OCI-LY1 (cell line): ENCODE data around the gene CDC42EP4.

Experiments
- H2AFZ ChIP-seq: fragments of 200-600 bp; sonication (generic), shearing (Covaris generic); 2 replicates; pipeline ENCODE4 v1.6.0; 2014; ENCODE audit warnings: antibody characterized with exemption, mild to moderate bottlenecking, low read length
- H3F3A ChIP-seq: fragments of 200-600 bp; sonication (generic), shearing (Covaris generic); 2 replicates; pipeline ENCODE4 v1.6.0; 2014; ENCODE audit warnings: mild to moderate bottlenecking, antibody characterized with exemption, low read length, moderate library complexity; ENCODE audit not compliant: insufficient read depth
- H3K27ac ChIP-seq: fragments of 200-600 bp; sonication (generic); 2 replicates; pipeline ENCODE4 v1.5.1; 2014; ENCODE audit warnings: low read length, mixed run types, mild to moderate bottlenecking, low read depth; ENCODE audit not compliant: poor library complexity, severe bottlenecking
- H3K27me3 ChIP-seq: fragments of 200-600 bp; sonication (generic); 2 replicates; pipeline ENCODE4 v1.6.0; 2014; ENCODE audit warnings: antibody characterized with exemption, mild to moderate bottlenecking, low read length, moderate library complexity; ENCODE audit not compliant: insufficient read depth
- H3K36me3 ChIP-seq: fragments of 200-600 bp; sonication (generic); 2 replicates; pipeline ENCODE4 v1.6.1; 2014; ENCODE audit warnings: mild to moderate bottlenecking, antibody characterized with exemption, low read length, moderate library complexity, mixed read lengths; ENCODE audit not compliant: insufficient read depth
- H3K4me1 ChIP-seq: fragments of 200-600 bp; sonication (generic); 2 replicates; pipeline ENCODE4 v1.5.1; 2014; ENCODE audit warnings: mild to moderate bottlenecking, low read length, moderate library complexity; ENCODE audit not compliant: insufficient read depth, severe bottlenecking
- H3K4me2 ChIP-seq: fragments of 200-600 bp; sonication (generic), shearing (Covaris generic); 2 replicates; pipeline ENCODE4 v1.6.1; 2014; ENCODE audit warnings: low read length
- H3K4me3 ChIP-seq: fragments of 200-600 bp; sonication (generic); 2 replicates; pipeline ENCODE4 v1.5.1; 2014; ENCODE audit warnings: low read length, low read depth, mild to moderate bottlenecking, mixed read lengths; ENCODE audit not compliant: poor library complexity, severe bottlenecking
- H3K79me2 ChIP-seq: fragments of 200-600 bp; shearing (Covaris generic); 2 replicates; pipeline ENCODE4 v1.6.1; 2016; ENCODE audit warnings: mixed run types, low read length, mixed read lengths; ENCODE audit not compliant: insufficient read depth
- H3K9ac ChIP-seq: fragments of 200-600 bp; sonication (generic), shearing (Covaris generic); 2 replicates; pipeline ENCODE4 v1.6.1; 2014; ENCODE audit warnings: mild to moderate bottlenecking, low read length, mixed read lengths
- H3K9me2 ChIP-seq: fragments of 200-600 bp; sonication (generic), shearing (Covaris generic); 2 replicates; pipeline ENCODE4 v1.6.1; 2014; ENCODE audit warnings: low read depth, mild to moderate bottlenecking, low read length, mixed read lengths
- H3K9me3 ChIP-seq: fragments of 200-600 bp; shearing (Covaris generic); 2 replicates; pipeline ENCODE4 v1.6.1; 2014; ENCODE audit warnings: low read length, mixed read lengths
- H4K20me1 ChIP-seq: fragments of 200-600 bp; sonication (generic), shearing (Covaris generic); 2 replicates; pipeline ENCODE4 v1.6.0; 2016; ENCODE audit warnings: mild to moderate bottlenecking, low read length; ENCODE audit not compliant: insufficient read depth
- CTCF ChIP-seq: fragments of 200-600 bp; sonication (generic), shearing (Covaris generic); IDR thresholded peaks from 2 replicates; pipeline ENCODE4 v1.5.1; 2017; ENCODE audit warnings: mild to moderate bottlenecking, antibody characterized with exemption, low read length, moderate library complexity, mixed read lengths
- EZH2 ChIP-seq: fragments of 200-600 bp; sonication (generic), shearing (Covaris generic); IDR thresholded peaks from 2 replicates; pipeline ENCODE4 v1.8.0; 2017; ENCODE audit warnings: borderline replicate concordance, mixed run types, mild to moderate bottlenecking, antibody characterized with exemption, low read length, moderate library complexity, mixed read lengths

Gene CDC42EP4

GRCh38 chr17:73338050-73338521, 26.3 kb upstream of the CDC42EP4 start:
- TF ChIP-seq EZH2 (no peak), CTCF (no peak)
- no peaks in the 10 kb centered on the region for H3F3A ChIP-seq
- no peak overlapping the region for H2AFZ ChIP-seq
- H3K79me2 ChIP-seq, result no peaks in the 10 kb centered on the region
- H3K36me3 ChIP-seq, result no peaks in the 10 kb centered on the region
- H3K9ac ChIP-seq, result no peak overlapping the region
- no peak overlapping the region for H3K4me3 ChIP-seq
- H3K4me2 ChIP-seq, result no peak overlapping the region
- no peaks in the 10 kb centered on the region for H3K4me1 ChIP-seq
- H3K9me2 ChIP-seq, result no peaks in the 10 kb centered on the region
- H3K27me3 ChIP-seq, result peaks cover 9% of the 10 kb centered on the region; the same call in 1 of the 2 replicates
- H3K9me3 ChIP-seq, result no peaks in the 10 kb centered on the region
- no peaks in the 10 kb centered on the region for H4K20me1 ChIP-seq
- no peak overlapping the region for H3K27ac ChIP-seq

- H3K36me3 ChIP-seq, result no peaks in the 10 kb centered on the region
- H3K4me2 ChIP-seq, result no peak overlapping the region
- no peak for TF ChIP-seq EZH2
- no peak for TF ChIP-seq CTCF
- H2AFZ ChIP-seq, result no peak overlapping the region
- no peaks in the 10 kb centered on the region for H3F3A ChIP-seq
- H3K27ac ChIP-seq, result no peak overlapping the region
- H3K27me3 ChIP-seq, result peaks cover 6% of the 10 kb centered on the region; the same call in 1 of the 2 replicates
- H3K9me2 ChIP-seq, result no peaks in the 10 kb centered on the region
- no peaks in the 10 kb centered on the region for H3K4me1 ChIP-seq
- H3K9me3 ChIP-seq, result no peaks in the 10 kb centered on the region
- no peak overlapping the region for H3K4me3 ChIP-seq
- H3K9ac ChIP-seq, result no peak overlapping the region
- no peaks in the 10 kb centered on the region for H3K79me2 ChIP-seq
- no peaks in the 10 kb centered on the region for H4K20me1 ChIP-seq
Measured at GRCh38 chr17:73337330-73337710, 25.5 kb upstream of the CDC42EP4 start.

GRCh38 chr17:73336408-73337329, 24.9 kb upstream of the CDC42EP4 start:
- H3K4me1 ChIP-seq, result no peaks in the 10 kb centered on the region
- no peaks in the 10 kb centered on the region for H3K9me3 ChIP-seq
- no peak for TF ChIP-seq EZH2
- TF ChIP-seq CTCF, result no peak
- H3K9me2 ChIP-seq, result no peaks in the 10 kb centered on the region
- no peaks in the 10 kb centered on the region for H3K79me2 ChIP-seq
- no peak overlapping the region for H3K9ac ChIP-seq
- no peak overlapping the region for H3K27ac ChIP-seq
- no peaks in the 10 kb centered on the region for H4K20me1 ChIP-seq
- no peaks in the 10 kb centered on the region for H3F3A ChIP-seq
- no peak overlapping the region for H2AFZ ChIP-seq
- no peaks in the 10 kb centered on the region for H3K36me3 ChIP-seq
- no peak overlapping the region for H3K4me3 ChIP-seq
- peaks cover 6% of the 10 kb centered on the region; the same call in 1 of the 2 replicates for H3K27me3 ChIP-seq
- H3K4me2 ChIP-seq, result no peak overlapping the region
